T-helper 1 cell (primary cell): ENCODE results near the gene SLC22A31.

ENCODE experiments used
- DNase-seq, 5 donors: peaks; one replicate each; pipeline ENCODE4 v3.0.0-alpha.2; 2012 to 2020

SLC22A31 gene

GRCh38 chr16:89164847-89165680, 35.3 kb downstream of the SLC22A31 start:
- DNase-seq, result no peak

- DNase-seq, result no peak
These were observed 35.9 kb downstream of the SLC22A31 start for GRCh38 chr16:89164436-89164835.

DNA sequence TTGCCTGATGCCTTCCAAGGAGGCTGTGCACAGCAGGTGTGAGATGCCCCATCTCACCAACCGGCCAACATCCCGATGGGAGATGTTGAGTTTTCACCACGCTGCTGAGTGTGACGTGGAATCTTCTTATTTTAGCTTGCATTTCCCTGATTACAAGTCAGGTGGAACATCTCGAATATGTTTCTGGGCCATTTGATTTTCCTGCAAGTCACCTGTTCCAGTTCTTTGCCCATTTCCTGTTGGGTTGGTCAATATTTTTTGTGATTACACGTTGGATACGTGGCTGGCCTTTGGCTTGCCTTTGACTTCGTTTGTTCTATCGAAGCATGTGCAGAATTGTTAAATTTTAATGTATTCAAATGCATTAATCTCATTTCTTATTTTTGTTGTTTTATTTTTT, 37.0 kb downstream of the SLC22A31 start:
- DNase-seq, result no peak

DNA sequence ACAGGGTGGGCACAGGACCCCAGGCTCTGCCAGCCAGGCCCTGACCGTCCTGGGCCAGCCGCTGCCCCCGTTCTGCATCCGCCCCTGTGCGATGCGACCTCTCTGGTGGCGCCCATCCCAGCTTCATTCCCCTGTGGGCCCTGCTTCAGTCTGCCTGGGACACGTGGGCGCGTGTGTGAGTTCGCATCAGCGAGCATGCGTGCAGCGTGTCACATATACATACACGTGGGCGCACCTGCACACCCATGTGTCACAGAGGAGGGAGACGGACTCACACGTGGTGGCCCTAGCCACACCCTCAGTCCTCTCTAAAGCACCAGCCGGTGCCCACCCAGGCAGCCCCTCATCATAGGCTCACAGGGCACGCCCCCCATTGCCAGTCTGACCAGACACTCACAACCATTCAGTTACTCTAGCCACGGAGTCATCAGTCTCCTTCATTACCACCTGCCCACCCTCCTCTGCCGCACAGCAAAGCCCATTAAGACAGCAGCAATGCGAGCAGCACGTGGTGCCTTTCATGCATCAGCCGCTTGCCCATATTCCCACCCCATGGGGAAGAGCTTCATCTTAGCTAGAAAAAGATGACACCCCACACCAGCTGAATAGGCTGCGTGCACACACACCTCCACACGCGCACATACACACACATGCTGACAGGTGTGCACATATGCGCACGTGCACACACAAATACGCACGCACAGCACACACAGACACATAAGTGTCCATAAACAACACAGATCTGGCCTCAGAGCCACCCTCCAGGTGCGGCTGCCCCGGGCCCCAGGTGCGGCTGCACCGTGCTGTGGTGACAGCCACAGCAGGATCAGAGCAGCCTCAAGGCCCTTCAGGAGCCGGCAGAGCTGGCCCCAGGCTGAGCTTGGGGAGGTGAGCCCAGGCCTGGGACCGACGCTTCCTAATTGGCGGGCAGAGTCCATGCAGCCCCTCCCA, 38.3 kb downstream of the SLC22A31 start:
- no peak for DNase-seq

GRCh38 chr16:89160977-89161701, 39.2 kb downstream of the SLC22A31 start:
- no peak for DNase-seq

DNA sequence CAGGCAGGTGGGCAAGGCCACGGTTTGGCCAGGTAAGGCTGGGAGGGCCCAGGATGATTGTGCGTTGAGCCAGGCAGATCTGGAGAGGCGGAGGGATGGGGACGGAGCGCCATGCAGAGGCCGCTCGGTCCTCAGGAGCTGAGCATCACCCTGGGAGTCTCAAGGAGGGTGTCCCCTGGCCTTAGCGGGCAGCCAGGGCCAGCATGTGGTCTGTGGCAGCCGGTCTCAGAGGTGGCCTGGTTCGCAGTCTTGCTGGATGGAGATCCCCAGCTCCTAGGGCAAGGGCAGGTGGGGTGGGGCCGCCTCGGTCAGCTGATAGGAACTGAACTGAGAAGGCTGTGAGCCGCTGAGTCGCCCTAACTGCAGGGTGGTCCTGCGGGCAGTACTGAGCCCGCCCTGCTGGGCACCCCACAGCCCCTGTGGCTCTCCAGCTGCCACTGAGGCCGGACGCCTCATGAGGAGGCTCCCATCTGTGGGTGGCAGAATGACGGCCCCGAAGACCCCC, 40.4 kb downstream of the SLC22A31 start:
- DNase-seq, result no peak

- no peak for DNase-seq
These were observed 41.1 kb downstream of the SLC22A31 start for GRCh38 chr16:89159066-89159849.

DNA sequence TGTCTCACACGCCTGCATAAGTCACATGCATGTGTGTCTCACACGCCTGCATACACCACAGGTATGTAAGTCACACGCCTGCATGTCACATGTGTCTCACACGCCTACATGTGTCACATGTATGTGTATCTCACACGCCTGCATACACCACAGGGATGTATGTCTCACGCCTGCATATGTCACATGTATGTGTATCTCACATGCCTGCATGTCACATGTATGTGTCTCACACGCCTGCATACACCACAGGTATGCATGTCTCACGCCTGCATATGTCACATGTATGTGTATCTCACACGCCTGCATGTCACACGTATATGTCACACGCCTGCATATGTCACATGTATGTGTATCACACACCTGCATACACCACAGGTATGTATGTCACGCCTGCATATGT, 42.6 kb downstream of the SLC22A31 start:
- DNase-seq, result no peak

GRCh38 chr16:89156740-89157645, 43.3 kb downstream of the SLC22A31 start:
- DNase-seq, result no peak

GRCh38 chr16:89155851-89156739, 44.2 kb downstream of the SLC22A31 start:
- no peak for DNase-seq

GRCh38 chr16:89155184-89155679, 45.1 kb downstream of the SLC22A31 start:
- DNase-seq, result no peak

DNA sequence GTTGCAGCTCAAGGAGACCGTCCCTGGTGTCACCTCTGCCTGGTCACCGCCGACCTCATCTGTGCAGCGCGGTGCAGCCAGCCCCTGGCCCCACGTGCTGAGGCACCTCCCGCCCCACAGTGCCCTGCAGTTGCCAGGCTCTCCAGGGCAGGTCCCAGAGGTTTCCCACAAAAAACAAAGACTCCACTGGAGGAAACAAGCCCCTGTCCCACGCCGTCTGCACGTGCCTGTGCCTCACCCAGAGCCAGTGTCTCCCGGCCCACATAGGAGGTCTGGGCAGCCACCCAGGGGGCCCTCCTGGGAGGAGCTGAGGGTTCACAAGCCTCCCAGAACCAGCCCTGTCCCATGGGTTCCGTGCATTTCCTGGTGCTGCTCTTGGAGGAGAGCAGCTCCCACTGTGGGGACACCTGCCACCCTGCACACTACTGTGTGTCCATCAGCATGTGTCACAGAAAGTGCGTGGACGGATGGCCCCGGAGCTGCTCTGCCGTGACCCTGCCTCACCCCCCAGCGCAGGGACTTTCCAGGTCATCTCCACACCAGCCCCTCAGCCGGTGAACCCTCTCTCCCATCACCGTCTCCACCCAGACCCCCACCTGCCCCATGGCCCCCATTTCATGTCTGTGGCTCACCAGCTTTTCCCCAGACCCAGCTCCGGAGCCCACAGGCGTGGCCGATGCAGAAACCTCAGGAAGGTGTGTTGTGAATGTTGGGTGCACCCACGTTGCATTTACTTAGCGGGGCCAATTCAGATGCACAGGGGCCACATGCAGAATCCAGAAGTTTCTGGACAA, 45.8 kb downstream of the SLC22A31 start:
- DNase-seq, result no peak

DNA sequence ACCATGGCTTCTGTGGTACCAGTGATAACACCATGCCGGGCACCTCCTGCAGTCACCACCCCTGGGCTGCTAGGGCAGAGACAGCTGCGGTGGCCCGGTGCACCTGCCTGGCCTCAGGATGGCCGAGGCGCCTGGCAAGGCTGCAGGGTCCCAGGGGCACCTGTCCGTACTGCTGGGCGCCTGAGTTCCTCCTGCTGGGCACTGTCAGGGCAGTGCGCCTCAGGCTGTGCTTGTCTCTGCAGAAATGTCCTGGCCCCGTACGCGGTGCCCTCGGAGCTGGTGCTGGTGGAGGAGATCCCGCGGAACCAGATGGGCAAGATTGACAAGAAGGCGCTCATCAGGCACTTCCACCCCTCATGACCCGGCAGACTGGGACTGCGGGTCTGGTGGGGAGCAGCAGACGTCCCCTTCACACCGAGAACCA, 46.5 kb downstream of the SLC22A31 start:
- DNase-seq, result no peak

DNA sequence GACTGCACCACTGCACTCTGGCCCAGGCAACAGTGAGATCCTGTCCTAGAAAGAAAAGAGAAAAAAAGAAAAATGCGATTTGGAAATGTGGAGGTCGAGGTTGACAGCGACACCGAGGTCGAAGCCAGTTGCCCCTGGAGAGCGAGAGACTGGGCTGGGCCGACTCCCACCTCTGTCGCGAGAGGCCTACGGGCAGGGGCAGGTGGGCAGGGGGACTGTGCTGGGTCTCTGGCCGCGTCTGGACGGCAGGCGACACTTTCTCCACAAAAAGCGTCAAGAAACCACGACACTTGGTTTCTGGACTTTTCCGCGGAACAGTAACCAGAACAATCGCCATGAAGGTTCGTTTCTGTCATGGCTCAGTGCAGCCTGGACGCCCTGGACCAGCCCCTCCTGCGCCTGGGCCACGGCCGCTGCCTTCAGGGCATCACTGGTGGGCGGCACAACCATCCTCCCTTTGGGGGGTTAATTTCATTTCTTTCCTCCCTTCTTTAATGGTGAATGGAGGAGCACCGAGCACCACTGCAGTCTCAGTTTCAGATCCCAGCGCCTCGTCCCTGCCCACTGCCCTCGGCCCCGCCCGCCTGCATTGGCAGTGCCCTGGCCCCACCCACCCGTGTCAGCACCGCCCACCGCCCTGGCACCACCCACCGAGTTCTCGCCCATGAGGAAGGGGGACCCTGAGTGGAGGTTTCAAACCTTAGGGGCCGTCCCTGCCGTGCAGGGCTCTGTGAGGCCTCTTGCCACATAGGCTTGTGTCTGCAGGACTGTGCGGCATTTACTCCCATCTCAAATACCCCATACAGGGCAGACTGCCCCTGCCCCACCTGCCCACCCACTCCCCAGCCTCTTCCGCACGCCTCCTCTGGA, 47.3 kb downstream of the SLC22A31 start:
- DNase-seq, result no peak

DNA sequence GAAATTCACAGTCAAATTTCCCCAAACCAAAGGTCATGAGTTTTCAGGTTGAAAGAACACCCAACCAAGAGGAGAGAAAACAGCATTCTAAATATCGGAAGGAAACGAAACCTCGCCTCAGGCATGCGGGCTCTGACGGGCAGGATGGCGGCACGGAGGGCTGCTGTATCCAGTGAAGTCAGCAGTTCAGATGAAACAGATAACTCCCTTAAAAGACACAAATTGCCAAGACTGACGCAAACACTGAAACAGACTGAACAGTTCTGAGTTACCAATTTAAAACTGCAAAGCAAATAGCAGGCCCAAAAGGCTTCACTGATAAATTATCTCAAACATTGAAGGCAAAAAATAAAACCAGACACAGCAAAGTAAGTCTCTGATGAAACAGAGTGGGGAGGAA, 49.4 kb downstream of the SLC22A31 start:
- DNase-seq, result no peak

- DNase-seq, result peak in 1 of 5 donors; percentile 4
These were observed 50.1 kb downstream of the SLC22A31 start for GRCh38 chr16:89150090-89150835.

DNA sequence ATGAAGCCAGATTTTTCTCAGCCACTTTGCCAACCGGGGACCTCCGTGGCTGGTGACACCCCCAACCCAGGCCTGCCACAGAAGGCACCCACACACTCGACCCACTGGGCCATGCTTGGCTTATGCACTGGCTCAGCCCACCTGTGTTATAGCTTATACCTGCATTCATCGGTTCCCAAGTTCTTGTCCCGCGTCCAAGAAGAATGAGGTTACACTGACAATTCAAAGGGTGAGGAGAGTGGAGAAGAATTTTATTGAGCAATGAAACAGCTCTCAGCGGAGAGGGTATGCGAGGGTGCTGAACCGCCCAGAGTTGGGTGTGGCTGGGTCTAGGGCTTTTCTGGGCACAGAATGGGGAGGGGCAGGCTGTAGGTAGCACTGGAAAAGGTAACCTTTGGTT, 51.0 kb downstream of the SLC22A31 start:
- DNase-seq, result peak in 1 of 5 donors; percentile 2
